ENCODE results near the gene RHBDL1. TPM values are rescaled to one million over a fixed set of nuclear protein-coding genes. Genes with fewer than 3 reads are reported as not detected.

RHBDL1 gene
- total RNA-seq, 1 experiment from 2014 or later, result 12.7 TPM

DNA sequence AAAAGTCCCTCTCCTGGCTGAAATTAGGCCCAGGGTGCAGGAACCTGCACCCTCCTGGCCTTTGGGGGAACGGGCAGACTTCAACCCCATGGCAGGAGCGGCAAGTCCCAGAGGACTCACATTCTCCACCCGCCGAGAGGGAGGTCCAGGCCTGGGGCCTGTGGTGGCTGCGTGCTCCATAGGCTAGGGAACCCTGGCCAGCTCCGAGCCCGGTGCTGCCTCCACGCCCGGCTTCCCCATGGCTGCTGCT is 50.6 kb downstream of the RHBDL1 start:
- Histone ChIP-seq H3K9me3 (ENCODE audit: control insufficient read depth in 1 of 2, insufficient read depth in 1 of 2, low read depth in 1 of 2, low read length in 2 of 2) (no peaks in the 10 kb centered on the region), H3K79me2 (ENCODE audit: insufficient read depth, low read length) (peaks cover 26% of the 10 kb centered on the region; the same call in 1 of the 2 replicates), H3K4me2 (ENCODE audit: low read length) (peak overlapping the region; percentile 99), H2AFZ (ENCODE audit: low read depth, low read length, poor library complexity, severe bottlenecking) (no peak overlapping the region), H3K4me1 (ENCODE audit: control insufficient read depth in 1 of 2, insufficient read depth in 2 of 2, low read length in 2 of 2) (peaks cover 9 to 52% of the 10 kb centered on the region in 2 experiments), H3K9me2 (ENCODE audit: insufficient read depth) (no peaks in the 10 kb centered on the region), H3K9ac (ENCODE audit: low read length) (peak overlapping the region; percentile 58), H3K36me3 (ENCODE audit: control insufficient read depth in 1 of 2, insufficient read depth in 2 of 2, low read length in 2 of 2) (no peaks in the 10 kb centered on the region), H4K20me1 (ENCODE audit: insufficient read depth) (no peaks in the 10 kb centered on the region), H3K4me3 (replicated peaks in 1 of 2; ENCODE audit: low read depth in 1 of 2, low read length in 2 of 2) (peak overlapping the region; percentile 39 to 89), H3K27ac (ENCODE audit: low read depth, low read length) (peak overlapping the region; percentile 96), H3K27me3 (ENCODE audit: insufficient read depth, low read length) (no peaks in the 10 kb centered on the region)
- DNase-seq (ENCODE audit: low read depth, low spot score) (no peak), ATAC-seq (no peak)
- intact Hi-C loops (cut with micrococcal nuclease), result no loop called here
- TF ChIP-seq ELF1 (IDR thresholded peaks at IDR 0.05; ENCODE audit: borderline replicate concordance, low read depth), result no peak
- TF ChIP-seq SIN3A (IDR thresholded peaks at IDR 0.05; ENCODE audit: low read depth), result no peak
- TF ChIP-seq EZH2phosphoT487 (IDR thresholded peaks at IDR 0.05; ENCODE audit: borderline replicate concordance), result no peak
- TF ChIP-seq ZFX (IDR thresholded peaks at IDR 0.05), result no peak; the same call in 1 of the 2 replicates
- TF ChIP-seq TCF7L2 (IDR thresholded peaks at IDR 0.05; ENCODE audit: borderline replicate concordance, extremely low read depth, insufficient read depth, insufficient read length), result no peak
- TF ChIP-seq JUND (IDR thresholded peaks at IDR 0.05), result no peak
- BruUV-seq (replicated peaks), result no TSS peak
- CTCF ChIA-PET, result interaction anchor here (0.7 to 2.6 kb wide), 2 partner anchors 10 to 13 kb away, joined by 3 to 11 read pairs; no protein-coding TSS in a partner anchor
- POLR2A ChIA-PET, result interaction anchor here (0.6 to 3.5 kb wide), 3 partner anchors 11 to 35 kb away, joined by 3 to 20 read pairs (median 12); partner anchors contain the start of genes METRN and MSLN
- RAD21 ChIA-PET (ENCODE audit: low non-redundant PET in 1 of 2, low total read pairs in 2 of 2, uncharacterized antibody in 2 of 2, unreplicated experiment in 2 of 2), result no interaction called here

- ChIA-PET POLR2A (interaction anchor here (0.6 to 3.5 kb wide), 3 partner anchors 11 to 34 kb away, joined by 3 to 20 read pairs (median 12); partner anchors contain the start of genes METRN and MSLN), RAD21 (ENCODE audit: low non-redundant PET in 1 of 2, low total read pairs in 2 of 2, uncharacterized antibody in 2 of 2, unreplicated experiment in 2 of 2) (no interaction called here), CTCF (interaction anchor here (0.7 to 2.6 kb wide), 2 partner anchors 11 to 14 kb away, joined by 3 to 11 read pairs; no protein-coding TSS in a partner anchor)
- H3K79me2 ChIP-seq (ENCODE audit: insufficient read depth, low read length), result peaks cover 24% of the 10 kb centered on the region; the same call in 1 of the 2 replicates
- no peak for TF ChIP-seq ZNF274 (IDR thresholded peaks at IDR 0.05; ENCODE audit: low read depth, low read length)
- peak; percentile 60 for TF ChIP-seq POLR2AphosphoS5 (IDR thresholded peaks at IDR 0.05; ENCODE audit: low read depth, low read length)
- peak; percentile 47 for TF ChIP-seq POLR2A (IDR thresholded peaks at IDR 0.05; ENCODE audit: borderline replicate concordance, extremely low read depth, insufficient read depth, insufficient read length)
- no peak for TF ChIP-seq YY1 (IDR thresholded peaks at IDR 0.05; ENCODE audit: extremely low read depth, insufficient replicate concordance, low read depth, low read length)
- TSS peak; percentile 19 for BruUV-seq (replicated peaks)
- H3K9me3 ChIP-seq (ENCODE audit: control insufficient read depth in 1 of 2, insufficient read depth in 1 of 2, low read depth in 1 of 2, low read length in 2 of 2), result no peaks in the 10 kb centered on the region
- H3K27ac ChIP-seq (ENCODE audit: low read depth, low read length), result peak within 1 kb of the TSS; percentile 96
- H4K20me1 ChIP-seq (ENCODE audit: insufficient read depth), result no peaks in the 10 kb centered on the region
- no peaks in the 10 kb centered on the region for H3K36me3 ChIP-seq (ENCODE audit: control insufficient read depth in 1 of 2, insufficient read depth in 2 of 2, low read length in 2 of 2)
- H3K9me2 ChIP-seq (ENCODE audit: insufficient read depth), result no peaks in the 10 kb centered on the region
- peaks cover 7 to 46% of the 10 kb centered on the region in 2 experiments for H3K4me1 ChIP-seq (ENCODE audit: control insufficient read depth in 1 of 2, insufficient read depth in 2 of 2, low read length in 2 of 2)
- DNase-seq (ENCODE audit: low read depth, low spot score) (no peak), ATAC-seq (peak; percentile 48)
- peak within 1 kb of the TSS; percentile 80 to 89 for H3K4me3 ChIP-seq (replicated peaks in 1 of 2; ENCODE audit: low read depth in 1 of 2, low read length in 2 of 2)
- H3K27me3 ChIP-seq (ENCODE audit: insufficient read depth, low read length), result no peaks in the 10 kb centered on the region
- H3K9ac ChIP-seq (ENCODE audit: low read length), result peak within 1 kb of the TSS; percentile 98
- peak within 1 kb of the TSS; percentile 99 for H3K4me2 ChIP-seq (ENCODE audit: low read length)
- H2AFZ ChIP-seq (ENCODE audit: low read depth, low read length, poor library complexity, severe bottlenecking), result no peak within 1 kb of the TSS
- intact Hi-C loops (cut with micrococcal nuclease), result no loop called here
These were observed 51.2 kb downstream of the RHBDL1 start, which contains the start of the genes CCDC78 and HAGHL for GRCh38 chr16:726438-727290. TSS of gene CCDC78 (minus strand) at chr16:726443. CDS start at chr16:726367, 76 bp downstream. TSS of gene HAGHL (plus strand) at chr16:727106. CDS start at chr16:727510, 404 bp downstream.

Measured in HCT116 (cell line).